ENCODE measurements around the gene OGFR.

The OGFR gene

DNA sequence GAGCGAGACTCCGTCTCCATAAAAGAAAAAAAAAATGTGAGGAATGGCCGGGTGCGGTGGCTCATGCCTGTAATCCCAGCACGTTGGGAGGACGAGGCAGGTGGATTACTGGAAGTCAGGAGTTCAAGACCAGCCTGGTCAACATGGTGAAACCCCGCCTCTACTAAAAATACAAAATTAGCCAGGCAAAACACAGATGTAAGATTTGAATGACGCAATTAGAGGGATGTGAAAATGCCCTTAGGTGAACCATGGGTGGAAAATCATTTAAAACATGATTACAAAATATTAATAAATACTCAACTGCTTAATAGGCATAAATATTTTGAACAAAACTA lies 33.1 kb downstream of the OGFR start:
- in situ Hi-C loops (cut with HindIII; ENCODE audit: low sequenced_read_pairs) = no loop called here
- H3K4me3 ChIP-seq (ENCODE audit: low read depth, low read length) = no peak overlapping the region

GRCh38 chr20:62838128-62838891 lies 33.7 kb downstream of the OGFR start:
- H3K4me3 ChIP-seq (ENCODE audit: low read depth, low read length) = no peak overlapping the region
- in situ Hi-C loops (cut with HindIII; ENCODE audit: low sequenced_read_pairs) = no loop called here
- DNase-seq (ENCODE audit: low read depth, low spot score) = no peak
- no peak for TF ChIP-seq CTCF (IDR thresholded peaks at IDR 0.05; ENCODE audit: low read depth, low read length)

More for the DNA sequence above, 33.1 kb downstream of the OGFR start:
- DNase-seq (ENCODE audit: low read depth, low spot score) = no peak
- no peak for TF ChIP-seq CTCF (IDR thresholded peaks at IDR 0.05; ENCODE audit: low read depth, low read length)

GRCh38 chr20:62839261-62839660 lies 34.6 kb downstream of the OGFR start:
- TF ChIP-seq CTCF (IDR thresholded peaks at IDR 0.05; ENCODE audit: low read depth, low read length) = no peak
- H3K4me3 ChIP-seq (ENCODE audit: low read depth, low read length) = no peak overlapping the region
- no peak for DNase-seq (ENCODE audit: low read depth, low spot score)
- in situ Hi-C loops (cut with HindIII; ENCODE audit: low sequenced_read_pairs) = no loop called here

- in situ Hi-C loops (cut with HindIII; ENCODE audit: low sequenced_read_pairs) = no loop called here
Measured at GRCh38 chr20:62839816-62840215, 35.2 kb downstream of the OGFR start.

DNA sequence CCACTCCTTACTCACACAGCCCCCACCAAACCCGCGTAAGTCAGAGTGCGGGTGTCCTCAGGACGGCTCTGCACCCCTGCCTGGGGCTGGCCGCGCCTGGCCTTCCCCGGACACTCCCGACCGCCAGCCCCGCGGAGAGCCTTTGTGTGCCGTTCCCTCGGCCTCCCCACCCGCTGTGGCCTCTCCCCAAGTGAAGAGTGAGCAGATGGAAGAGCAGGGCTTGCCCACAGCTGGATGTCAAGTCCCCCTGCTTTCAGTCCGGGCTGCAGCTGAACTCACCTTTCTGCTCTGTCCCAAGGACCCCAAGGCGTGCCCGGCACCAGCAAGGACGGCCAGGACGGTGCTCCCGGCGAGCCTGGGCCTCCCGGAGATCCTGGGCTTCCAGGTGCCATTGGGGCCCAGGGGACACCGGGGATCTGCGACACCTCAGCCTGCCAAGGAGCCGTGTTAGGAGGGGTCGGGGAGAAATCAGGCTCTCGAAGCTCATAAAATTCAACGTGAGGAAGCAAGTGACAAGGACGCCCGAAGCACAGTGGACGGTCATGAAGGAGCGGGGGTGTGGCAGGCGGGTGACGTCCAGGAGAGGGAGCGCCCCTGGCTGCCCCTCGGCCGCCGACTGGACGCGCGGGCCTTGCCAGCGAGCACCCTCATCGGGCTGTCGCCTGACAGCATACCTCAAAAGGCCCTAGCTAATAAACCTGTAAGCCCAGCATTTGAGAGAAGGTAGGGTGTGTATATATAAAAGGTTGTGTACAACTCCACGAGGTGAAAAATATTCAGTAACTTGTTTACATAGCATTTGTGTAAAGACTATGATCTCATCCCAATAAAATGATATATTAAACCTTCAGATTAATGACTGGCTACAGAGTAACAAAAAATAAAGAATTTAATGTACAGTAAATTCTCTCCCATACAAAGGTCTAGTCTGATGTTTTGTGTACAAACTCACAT lies 35.9 kb downstream of the OGFR start:
- H3K4me3 ChIP-seq (ENCODE audit: low read depth, low read length) = no peak overlapping the region
- in situ Hi-C loops (cut with HindIII; ENCODE audit: low sequenced_read_pairs) = no loop called here
- DNase-seq (ENCODE audit: low read depth, low spot score) = no peak
- no peak for TF ChIP-seq CTCF (IDR thresholded peaks at IDR 0.05; ENCODE audit: low read depth, low read length)

More at GRCh38 chr20:62839816-62840215, 35.2 kb downstream of the OGFR start:
- DNase-seq (ENCODE audit: low read depth, low spot score) = no peak
- TF ChIP-seq CTCF (IDR thresholded peaks at IDR 0.05; ENCODE audit: low read depth, low read length) = no peak
- no peak overlapping the region for H3K4me3 ChIP-seq (ENCODE audit: low read depth, low read length)

- in situ Hi-C loops (cut with HindIII; ENCODE audit: low sequenced_read_pairs) = no loop called here
- DNase-seq (ENCODE audit: low read depth, low spot score) = no peak
- no peak for TF ChIP-seq CTCF (IDR thresholded peaks at IDR 0.05; ENCODE audit: low read depth, low read length)
- H3K4me3 ChIP-seq (ENCODE audit: low read depth, low read length) = no peak overlapping the region
Measured at GRCh38 chr20:62841705-62842212, 37.1 kb downstream of the OGFR start.
